ENCODE measurements around the gene ZNF397. TPM values are rescaled to one million over a fixed set of nuclear protein-coding genes. Genes with fewer than 3 reads are reported as not detected.

The ZNF397 gene
- total RNA-seq, result 10 to 100 TPM; 13.7 to 26.7 TPM

DNA sequence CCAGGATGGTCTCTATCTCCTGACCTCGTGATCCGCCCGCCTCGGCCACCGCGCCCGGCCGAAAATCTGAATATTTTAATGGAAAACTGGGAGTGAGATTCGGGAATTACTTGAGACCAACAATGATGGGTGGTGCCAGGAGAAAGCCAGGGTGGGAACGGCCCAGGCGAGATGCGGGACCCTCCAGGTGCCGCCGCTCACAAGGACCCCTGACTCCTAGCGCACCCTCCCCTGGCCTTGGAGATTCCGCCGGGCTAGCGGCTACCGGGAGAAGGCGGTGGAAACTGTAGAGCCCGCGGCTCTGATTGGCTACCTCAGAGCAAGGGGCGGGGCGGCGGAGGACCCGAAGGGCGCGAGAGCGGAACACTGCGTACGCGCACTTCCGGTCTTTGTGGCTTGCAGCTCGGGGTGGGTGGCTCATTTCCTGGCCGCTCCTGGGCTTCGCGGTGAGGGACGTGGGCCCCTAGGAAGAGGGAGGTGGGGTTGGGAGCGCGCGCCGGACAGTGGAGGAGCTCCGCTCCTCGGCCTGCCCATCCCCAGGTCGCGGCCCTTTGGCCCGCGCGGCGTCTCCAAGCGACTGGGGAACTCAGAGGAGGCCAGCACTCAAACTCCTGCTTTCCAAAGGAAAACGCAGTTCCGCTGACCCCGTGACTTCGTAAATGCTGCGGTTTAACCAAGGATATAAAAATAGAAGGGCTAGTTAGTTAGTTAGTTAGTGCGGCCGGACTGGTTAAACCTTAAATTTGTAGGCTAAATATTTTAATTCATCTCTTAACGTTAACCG, at the start of gene ZNF397:
Gene ZNF397 (plus strand): TSS at position 371 of the 784 bp plus-strand sequence. CDS start 1,437 bp downstream, outside the sequence.
- Histone ChIP-seq H3K4me3 (peak within 1 kb of the TSS; percentile 67 to 87), H3K9me3 (no peaks in the 10 kb centered on the region), H3K36me3 (replicated peaks in 1 of 2; ENCODE audit: insufficient read depth in 1 of 2, low read depth in 2 of 2) (peaks cover 3 to 16% of the 10 kb centered on the region in 2 donors), H3K27ac (peak within 1 kb of the TSS; percentile 85 to 98 (median 91)), H3K27me3 (no peaks in the 10 kb centered on the region), H3K4me1 (peaks cover 17% of the 10 kb centered on the region)
- ATAC-seq, result peak; percentile 100
- TF ChIP-seq, protein P1, sequence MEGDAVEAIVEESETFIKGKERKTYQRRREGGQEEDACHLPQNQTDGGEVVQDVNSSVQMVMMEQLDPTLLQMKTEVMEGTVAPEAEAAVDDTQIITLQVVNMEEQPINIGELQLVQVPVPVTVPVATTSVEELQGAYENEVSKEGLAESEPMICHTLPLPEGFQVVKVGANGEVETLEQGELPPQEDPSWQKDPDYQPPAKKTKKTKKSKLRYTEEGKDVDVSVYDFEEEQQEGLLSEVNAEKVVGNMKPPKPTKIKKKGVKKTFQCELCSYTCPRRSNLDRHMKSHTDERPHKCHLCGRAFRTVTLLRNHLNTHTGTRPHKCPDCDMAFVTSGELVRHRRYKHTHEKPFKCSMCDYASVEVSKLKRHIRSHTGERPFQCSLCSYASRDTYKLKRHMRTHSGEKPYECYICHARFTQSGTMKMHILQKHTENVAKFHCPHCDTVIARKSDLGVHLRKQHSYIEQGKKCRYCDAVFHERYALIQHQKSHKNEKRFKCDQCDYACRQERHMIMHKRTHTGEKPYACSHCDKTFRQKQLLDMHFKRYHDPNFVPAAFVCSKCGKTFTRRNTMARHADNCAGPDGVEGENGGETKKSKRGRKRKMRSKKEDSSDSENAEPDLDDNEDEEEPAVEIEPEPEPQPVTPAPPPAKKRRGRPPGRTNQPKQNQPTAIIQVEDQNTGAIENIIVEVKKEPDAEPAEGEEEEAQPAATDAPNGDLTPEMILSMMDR (IDR thresholded peaks at IDR 0.05), result peak in 1 of 7 experiments; percentile 7
- TF ChIP-seq POLR2A (IDR thresholded peaks at IDR 0.05), result peak; percentile 84 to 95 (median 94)
- peak; percentile 97 to 98 (median 97) for DNase-seq
- WGBS, 2 donors, result 0 to 4% methylated on average over 9 to 53 of the region's 60 CpGs
- intact Hi-C loops (cut with DNase I), result no loop called here

DNA sequence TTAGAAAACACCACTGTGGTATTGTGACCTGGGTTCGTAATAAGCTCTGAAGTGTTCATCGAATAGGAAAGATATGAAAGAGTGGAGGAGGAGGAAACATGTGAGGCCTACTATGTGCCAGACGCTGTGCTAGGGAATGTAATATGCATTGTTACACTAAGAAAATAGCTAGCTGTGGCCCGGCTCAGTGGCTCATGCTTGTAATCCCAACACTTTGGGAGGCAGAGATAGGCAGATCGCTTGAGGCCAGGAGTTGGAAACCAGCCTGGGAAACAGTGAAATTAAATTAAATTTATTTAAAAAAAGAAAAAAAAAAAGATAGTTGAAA, 49.2 kb upstream of the ZNF397 start:
- ATAC-seq, result no peak
- intact Hi-C loops (cut with DNase I), result no loop called here
- Histone ChIP-seq H3K4me1 (no peaks in the 10 kb centered on the region), H3K27ac (no peak overlapping the region), H3K9me3 (no peaks in the 10 kb centered on the region), H3K4me3 (no peak overlapping the region), H3K27me3 (no peaks in the 10 kb centered on the region), H3K36me3 (replicated peaks in 1 of 2; ENCODE audit: insufficient read depth in 1 of 2, low read depth in 2 of 2) (no peaks in the 10 kb centered on the region)
- no peak for DNase-seq
- TF ChIP-seq, protein P1 (IDR thresholded peaks at IDR 0.05), result no peak
- no peak for TF ChIP-seq POLR2A (IDR thresholded peaks at IDR 0.05)
- 75 to 82% methylated on average over 5 of the region's 5 CpGs for WGBS, 2 donors

DNA sequence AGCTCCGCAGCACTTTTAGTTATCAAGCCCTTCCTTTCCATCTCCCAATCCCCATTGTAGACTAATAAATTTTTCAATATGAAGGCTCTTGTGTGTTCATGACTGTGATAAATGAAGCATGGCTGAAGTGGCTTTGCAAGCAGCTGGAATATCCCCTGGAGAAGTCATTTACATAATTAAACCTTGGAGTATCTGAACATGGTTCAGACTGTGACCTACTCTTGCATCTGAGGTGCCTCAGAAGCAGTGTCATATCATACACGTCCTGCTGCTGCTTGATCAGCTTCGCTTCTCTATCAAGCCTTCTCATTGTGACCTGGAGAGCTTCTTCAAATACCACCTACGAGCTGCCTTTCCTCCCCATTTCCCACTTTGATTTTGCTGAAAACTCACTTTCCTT, 48.4 kb upstream of the ZNF397 start:
- intact Hi-C loops (cut with DNase I), result no loop called here
- no peaks in the 10 kb centered on the region for H3K9me3 ChIP-seq
- no peak for DNase-seq
- H3K4me1 ChIP-seq, result no peaks in the 10 kb centered on the region
- H3K27me3 ChIP-seq, result no peaks in the 10 kb centered on the region
- no peaks in the 10 kb centered on the region for H3K36me3 ChIP-seq (replicated peaks in 1 of 2; ENCODE audit: insufficient read depth in 1 of 2, low read depth in 2 of 2)
- TF ChIP-seq POLR2A (IDR thresholded peaks at IDR 0.05), result no peak
- TF ChIP-seq, protein P1 (IDR thresholded peaks at IDR 0.05), result no peak
- 87 to 89% methylated on average over 4 of the region's 4 CpGs for WGBS, 2 donors
- H3K4me3 ChIP-seq, result no peak overlapping the region
- H3K27ac ChIP-seq, result no peak overlapping the region
- no peak for ATAC-seq

DNA sequence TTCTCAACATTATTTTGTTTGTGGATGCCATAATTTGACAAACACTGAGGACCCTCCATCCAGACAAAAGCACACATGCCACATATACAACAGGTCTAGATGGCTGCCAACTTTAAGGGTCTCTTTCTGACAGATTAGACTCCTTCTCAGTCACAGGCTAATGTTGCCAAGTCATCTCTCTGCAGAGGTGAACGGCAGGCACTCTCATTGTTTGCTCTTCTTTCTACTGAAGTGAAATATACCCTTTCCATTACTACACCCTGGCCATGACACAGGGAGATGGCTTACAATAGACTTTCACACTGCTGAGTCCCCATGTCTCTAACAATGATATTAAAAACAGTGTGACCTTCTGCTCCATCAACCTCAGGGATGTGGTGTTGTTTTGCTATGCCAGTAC, 47.5 kb upstream of the ZNF397 start:
- H3K27ac ChIP-seq, result no peak overlapping the region
- WGBS, 2 donors, result 21 to 29% methylated on average over 1 of the region's 1 CpG
- ATAC-seq, result no peak
- no peaks in the 10 kb centered on the region for H3K9me3 ChIP-seq
- H3K27me3 ChIP-seq, result no peaks in the 10 kb centered on the region
- no peaks in the 10 kb centered on the region for H3K36me3 ChIP-seq (replicated peaks in 1 of 2; ENCODE audit: insufficient read depth in 1 of 2, low read depth in 2 of 2)
- intact Hi-C loops (cut with DNase I), result no loop called here
- H3K4me3 ChIP-seq, result no peak overlapping the region
- TF ChIP-seq, protein P1 (IDR thresholded peaks at IDR 0.05), result no peak
- no peak for TF ChIP-seq POLR2A (IDR thresholded peaks at IDR 0.05)
- H3K4me1 ChIP-seq, result no peaks in the 10 kb centered on the region
- DNase-seq, result no peak

DNA sequence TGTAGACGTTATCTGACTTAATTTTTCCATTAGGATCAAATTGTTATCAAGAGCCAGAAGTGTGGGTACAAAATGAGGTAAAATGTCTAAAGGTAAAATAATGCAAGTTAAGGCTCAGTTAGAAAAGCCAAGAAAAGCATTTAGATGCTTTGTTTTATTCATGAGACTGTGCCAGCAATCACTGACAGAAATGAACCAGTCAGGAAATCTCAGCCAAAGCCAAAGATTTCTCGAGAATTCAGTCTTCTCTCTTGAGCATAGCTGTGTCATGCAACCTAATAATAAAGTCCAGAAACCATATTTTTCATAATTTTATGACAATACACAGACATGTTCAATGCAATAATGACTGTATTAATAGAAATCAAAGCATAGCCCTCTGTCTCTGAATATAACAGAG, 43.5 kb upstream of the ZNF397 start:
- Histone ChIP-seq H3K4me3 (no peak overlapping the region), H3K4me1 (no peaks in the 10 kb centered on the region), H3K9me3 (no peaks in the 10 kb centered on the region), H3K27me3 (no peaks in the 10 kb centered on the region), H3K36me3 (replicated peaks in 1 of 2; ENCODE audit: insufficient read depth in 1 of 2, low read depth in 2 of 2) (no peaks in the 10 kb centered on the region), H3K27ac (no peak overlapping the region)
- TF ChIP-seq, protein P1 (IDR thresholded peaks at IDR 0.05), result no peak
- no peak for TF ChIP-seq POLR2A (IDR thresholded peaks at IDR 0.05)
- intact Hi-C loops (cut with DNase I), result no loop called here
- no peak for DNase-seq
- ATAC-seq, result no peak
- 64 to 78% methylated on average over 2 of the region's 2 CpGs for WGBS, 2 donors
